Peyer's patch (tissue), 4 donors: Measurements from ENCODE around the gene ESRRG.

ENCODE experiments used
- POLR2A ChIP-seq, 2 donors: fragments of 450-650 bp; IDR thresholded peaks; one replicate each; pipeline ENCODE4 v1.5.1; 2017; ENCODE audit warnings: antibody characterized with exemption in 2 of 2, mild to moderate bottlenecking in 2 of 2, moderate library complexity in 2 of 2
- TF ChIP-seq, protein P1 (sequence below), 6 experiments: fragments of 450-650 bp in 4 of 6; fragments of 200-600 bp in 2 of 6; sonication (generic) in 1 of 6; IDR thresholded peaks; one replicate each; pipeline ENCODE4 v1.5.1; 2017 to 2019; ENCODE audit warnings: antibody characterized with exemption in 6 of 6, mild to moderate bottlenecking in 3 of 6, moderate library complexity in 1 of 6

DNA sequence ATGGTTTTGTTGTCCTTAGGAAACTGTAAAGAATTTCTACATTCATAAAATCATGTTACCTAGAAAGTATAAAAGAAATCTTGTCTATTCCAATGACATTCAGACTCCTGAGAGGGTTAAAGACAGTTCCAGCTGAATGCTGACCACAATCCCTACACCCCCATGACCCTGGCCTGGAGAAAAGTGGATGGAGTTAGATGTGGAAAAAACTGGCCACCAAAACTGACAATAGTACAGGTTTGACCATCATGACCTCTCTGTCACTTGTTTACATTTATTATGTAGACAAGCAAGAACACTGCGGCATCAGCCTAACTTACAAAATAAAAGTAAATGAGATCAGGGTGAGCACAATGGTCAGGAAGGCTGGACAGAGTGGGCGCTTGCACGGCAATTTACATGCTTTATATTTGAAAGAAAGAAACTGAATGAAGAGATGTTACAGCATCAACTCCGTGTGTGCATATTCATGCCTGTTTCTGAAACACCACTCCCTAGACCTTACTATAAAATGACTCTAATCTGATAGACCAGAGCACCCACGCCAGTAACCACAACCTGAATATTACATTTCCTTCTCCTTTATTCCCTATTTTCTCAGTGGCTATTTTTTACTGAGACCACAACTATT lies 116.0 kb downstream of the ESRRG start:
- TF ChIP-seq, protein P1, sequence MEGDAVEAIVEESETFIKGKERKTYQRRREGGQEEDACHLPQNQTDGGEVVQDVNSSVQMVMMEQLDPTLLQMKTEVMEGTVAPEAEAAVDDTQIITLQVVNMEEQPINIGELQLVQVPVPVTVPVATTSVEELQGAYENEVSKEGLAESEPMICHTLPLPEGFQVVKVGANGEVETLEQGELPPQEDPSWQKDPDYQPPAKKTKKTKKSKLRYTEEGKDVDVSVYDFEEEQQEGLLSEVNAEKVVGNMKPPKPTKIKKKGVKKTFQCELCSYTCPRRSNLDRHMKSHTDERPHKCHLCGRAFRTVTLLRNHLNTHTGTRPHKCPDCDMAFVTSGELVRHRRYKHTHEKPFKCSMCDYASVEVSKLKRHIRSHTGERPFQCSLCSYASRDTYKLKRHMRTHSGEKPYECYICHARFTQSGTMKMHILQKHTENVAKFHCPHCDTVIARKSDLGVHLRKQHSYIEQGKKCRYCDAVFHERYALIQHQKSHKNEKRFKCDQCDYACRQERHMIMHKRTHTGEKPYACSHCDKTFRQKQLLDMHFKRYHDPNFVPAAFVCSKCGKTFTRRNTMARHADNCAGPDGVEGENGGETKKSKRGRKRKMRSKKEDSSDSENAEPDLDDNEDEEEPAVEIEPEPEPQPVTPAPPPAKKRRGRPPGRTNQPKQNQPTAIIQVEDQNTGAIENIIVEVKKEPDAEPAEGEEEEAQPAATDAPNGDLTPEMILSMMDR (IDR thresholded peaks at IDR 0.05), result no peak
- no peak for TF ChIP-seq POLR2A (IDR thresholded peaks at IDR 0.05)
